GM23338 (cell line): ENCODE results near the gene ACOT8. TPM values are rescaled to one million over a fixed set of nuclear protein-coding genes. Genes with fewer than 3 reads are reported as not detected.

ENCODE experiments used
- ATAC-seq: fragments of 200-7000 bp; cut with Tn5 transposase; 3 replicates; pipeline ENCODE4 v1.9.1; 2020
- DNase-seq: peaks from one replicate; pipeline ENCODE4 v3.0.0-alpha.2; 2015; ENCODE audit warnings: low spot score
- H2AFZ ChIP-seq: fragments of 200-600 bp; sonication (generic); 2 replicates; pipeline ENCODE4 v1.8.0; 2016; ENCODE audit warnings: antibody characterized with exemption, mild to moderate bottlenecking, moderate library complexity
- H3F3A ChIP-seq: fragments of 200-600 bp; sonication (generic); replicated peaks from 2 replicates; pipeline ENCODE4 v1.8.0; 2017; ENCODE audit warnings: antibody characterized with exemption, mixed run types, low read depth
- H3K27ac ChIP-seq: fragments of 200-600 bp; sonication (generic); 2 replicates; pipeline ENCODE4 v1.6.1; 2016; ENCODE audit warnings: low read depth
- H3K27me3 ChIP-seq: fragments of 200-600 bp; sonication (generic); 2 replicates; pipeline ENCODE4 v1.8.0; 2016; ENCODE audit warnings: mild to moderate bottlenecking, mixed run types, moderate library complexity; ENCODE audit not compliant: insufficient read depth
- H3K36me3 ChIP-seq: fragments of 200-600 bp; sonication (generic); 2 replicates; pipeline ENCODE4 v1.8.0; 2016; ENCODE audit warnings: mild to moderate bottlenecking; ENCODE audit not compliant: insufficient read depth
- H3K4me1 ChIP-seq: fragments of 200-600 bp; sonication (generic); 2 replicates; pipeline ENCODE4 v1.8.0; 2016; ENCODE audit warnings: mild to moderate bottlenecking, moderate library complexity; ENCODE audit not compliant: insufficient read depth
- H3K4me2 ChIP-seq: fragments of 200-600 bp; sonication (generic); 2 replicates; pipeline ENCODE4 v1.7.1; 2017; ENCODE audit warnings: mixed run types
- H3K4me3 ChIP-seq: fragments of 200-600 bp; sonication (generic); 2 replicates; pipeline ENCODE4 v1.6.1; 2016; ENCODE audit warnings: mixed run types
- H3K79me2 ChIP-seq: fragments of 200-600 bp; sonication (generic); replicated peaks from 2 replicates; pipeline ENCODE4 v1.8.0; 2017; ENCODE audit warnings: mild to moderate bottlenecking; ENCODE audit not compliant: insufficient read depth
- H3K9me2 ChIP-seq: fragments of 200-600 bp; sonication (generic); 2 replicates; pipeline ENCODE4 v1.8.0; 2017; ENCODE audit not compliant: insufficient read depth
- H4K20me1 ChIP-seq: fragments of 200-600 bp; sonication (generic); replicated peaks from 2 replicates; pipeline ENCODE4 v1.8.0; 2017; ENCODE audit warnings: mild to moderate bottlenecking; ENCODE audit not compliant: insufficient read depth
- H3K27ac Mint-ChIP-seq: 2 replicates; pipeline ENCODE4 v1.8.0; 2020; ENCODE audit warnings: inconsistent platforms, mild to moderate bottlenecking, moderate library complexity, mixed read lengths
- H3K27me3 Mint-ChIP-seq: 3 replicates; pipeline ENCODE4 v1.8.0; 2022; ENCODE audit warnings: low read depth, mild to moderate bottlenecking, moderate library complexity, mixed read lengths, inconsistent platforms; ENCODE audit not compliant: insufficient read depth, poor library complexity
- H3K36me3 Mint-ChIP-seq: 3 replicates; pipeline ENCODE4 v1.8.0; 2021; ENCODE audit warnings: low read depth, mild to moderate bottlenecking, inconsistent platforms, moderate library complexity, mixed read lengths
- H3K4me1 Mint-ChIP-seq: 3 replicates; pipeline ENCODE4 v1.8.0; 2020; ENCODE audit warnings: mild to moderate bottlenecking, inconsistent platforms, mixed read lengths
- H3K4me3 Mint-ChIP-seq: 3 replicates; pipeline ENCODE4 v1.8.0; 2021; ENCODE audit warnings: moderate library complexity, mild to moderate bottlenecking, inconsistent platforms, mixed read lengths
- H3K9me3 Mint-ChIP-seq: 3 replicates; pipeline ENCODE4 v1.8.0; 2020; ENCODE audit warnings: moderate library complexity, mild to moderate bottlenecking, inconsistent platforms, mixed read lengths
- CREB1 ChIP-seq: fragments of 250-450 bp; sonication (Bioruptor Pico); IDR thresholded peaks from 2 replicates; pipeline ENCODE4 v1.5.0; 2020; ENCODE audit warnings: low read depth, mild to moderate bottlenecking, moderate library complexity
- EZH2 ChIP-seq: fragments of 200-600 bp; sonication (generic); IDR thresholded peaks from one replicate; pipeline ENCODE4 v1.8.0; 2017; ENCODE audit warnings: antibody characterized with exemption, mild to moderate bottlenecking, low read depth; ENCODE audit not compliant: unreplicated experiment
- EZH2phosphoT487 ChIP-seq: fragments of 200-600 bp; sonication (generic); IDR thresholded peaks from one replicate; pipeline ENCODE4 v1.8.1; 2018; ENCODE audit warnings: antibody characterized with exemption; ENCODE audit not compliant: unreplicated experiment
- JUNB ChIP-seq: IDR thresholded peaks from one replicate; pipeline ENCODE4 v1.6.1; 2016; ENCODE audit warnings: antibody characterized with exemption; ENCODE audit not compliant: unreplicated experiment
- NANOG ChIP-seq: IDR thresholded peaks from 2 replicates; pipeline ENCODE4 v1.6.1; 2016; ENCODE audit warnings: antibody characterized with exemption, borderline replicate concordance
- POLR2AphosphoS5 ChIP-seq: IDR thresholded peaks from 2 replicates; pipeline ENCODE4 v1.6.1; 2016; ENCODE audit warnings: antibody characterized with exemption, low read depth
- STAT1 ChIP-seq: IDR thresholded peaks from one replicate; pipeline ENCODE4 v1.6.1; 2016; ENCODE audit warnings: antibody characterized with exemption; ENCODE audit not compliant: unreplicated experiment
- ZNF114 ChIP-seq: fragments of 250-450 bp; sonication (Bioruptor Pico); IDR thresholded peaks from 2 replicates; pipeline ENCODE4 v1.5.0; 2020; ENCODE audit warnings: mild to moderate bottlenecking, moderate library complexity
- ZNF331 ChIP-seq: fragments of 250-450 bp; sonication (Bioruptor Pico); IDR thresholded peaks from 2 replicates; pipeline ENCODE4 v1.5.0; 2020; ENCODE audit warnings: low read depth, mild to moderate bottlenecking, moderate library complexity
- polyA plus RNA-seq: library from polyadenylated mRNA; unstranded; fragments of >200 nt; fragmentation: Nextera tagmentation; extraction: Ambion mirVana; gene quantifications from 2 replicates; pipeline ENCODE4 v1.2.1, GENCODE V29; 2016
- total RNA-seq: library from RNA; depleted of rRNA; stranded (reverse); fragments of >200 nt; shearing (Covaris generic); gene quantifications from 2 replicates; pipeline ENCODE4 v1.2.3, GENCODE V29; 2014
- TF ChIP-seq, protein P1 (sequence below): IDR thresholded peaks from one replicate; pipeline ENCODE4 v1.6.1; 2018; ENCODE audit warnings: antibody characterized with exemption; ENCODE audit not compliant: unreplicated experiment
- TF ChIP-seq, protein P2 (sequence below), 2 experiments: fragments of 200-600 bp in 1 of 2; sonication (generic) in 1 of 2; conservative IDR thresholded peaks; 2 replicates each; pipeline versions ENCODE4 v1.5.1 to v1.6.1; 2016 to 2017; ENCODE audit warnings: antibody characterized with exemption in 2 of 2, low read depth in 2 of 2, mild to moderate bottlenecking in 2 of 2, moderate library complexity in 1 of 2
- TF ChIP-seq, protein P3 (sequence below): IDR thresholded peaks from 2 replicates; pipeline ENCODE4 v1.6.1; 2016; ENCODE audit warnings: antibody characterized with exemption
- TF ChIP-seq, protein P4 (sequence below): fragments of 250-450 bp; sonication (Bioruptor Pico); IDR thresholded peaks from 2 replicates; pipeline ENCODE4 v1.5.0; 2020; ENCODE audit warnings: mild to moderate bottlenecking, moderate library complexity

Gene ACOT8
- total and polyA plus RNA-seq, 2 experiments from 2014 or later, result 42.0 to 75.2 TPM

DNA sequence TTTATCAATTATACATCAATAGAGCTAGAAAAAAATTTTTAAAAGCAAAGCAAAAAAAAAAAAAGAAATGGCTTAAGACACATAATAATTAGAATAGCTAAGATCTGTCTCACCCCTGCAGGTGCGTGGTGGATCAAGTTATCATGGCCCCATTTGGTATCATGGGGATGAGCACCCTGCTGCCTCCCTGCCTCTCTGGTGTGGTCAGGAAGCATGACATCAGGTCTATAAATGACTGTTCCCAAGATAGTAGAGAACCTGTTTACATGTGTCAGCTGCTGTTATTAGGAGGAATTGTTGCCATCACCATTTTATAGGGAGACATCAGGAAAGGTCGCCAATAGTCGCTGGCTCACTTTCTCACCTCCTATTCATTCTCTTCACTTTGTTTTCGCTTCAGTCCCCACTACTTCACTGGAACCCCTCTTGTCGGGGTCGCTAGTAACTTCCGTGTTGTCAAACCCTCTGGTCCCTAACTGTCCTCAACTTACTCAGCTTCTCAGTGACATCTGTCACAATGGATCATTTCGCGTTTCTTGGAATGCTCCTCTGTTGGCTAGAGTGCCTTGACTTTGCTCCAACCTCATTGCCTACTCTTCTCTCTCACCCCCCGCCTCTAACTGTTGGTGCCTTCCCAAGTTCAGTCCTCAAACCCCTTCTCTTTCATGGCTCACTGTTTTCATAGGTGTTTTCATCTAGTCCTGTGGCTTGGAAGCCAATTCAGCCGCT lies 60.7 kb downstream of the ACOT8 start:
- Mint-ChIP-seq H3K27ac (no peak overlapping the region), H3K4me3 (no peak overlapping the region), H3K27me3 (peaks cover 5% of the 10 kb centered on the region), H3K36me3 (peaks cover 43% of the 10 kb centered on the region), H3K4me1 (peaks cover 11% of the 10 kb centered on the region), H3K9me3 (no peaks in the 10 kb centered on the region)
- Histone ChIP-seq H3K27ac (no peak overlapping the region), H3F3A (peaks cover 7% of the 10 kb centered on the region), H2AFZ (no peak overlapping the region), H3K4me2 (no peak overlapping the region), H3K9me2 (no peaks in the 10 kb centered on the region), H3K4me1 (peaks cover 12% of the 10 kb centered on the region; the same call in 1 of the 2 replicates), H4K20me1 (no peaks in the 10 kb centered on the region; the same call in 1 of the 2 replicates), H3K36me3 (peaks cover 18% of the 10 kb centered on the region), H3K79me2 (0 out of 2 replicates have a peak, but pooled peaks cover 12% of the 10 kb centered on the region), H3K4me3 (no peak overlapping the region), H3K27me3 (no peaks in the 10 kb centered on the region)
- DNase-seq, result no peak
- ATAC-seq, result no peak
- no peak for TF ChIP-seq POLR2AphosphoS5
- no peak for TF ChIP-seq ZNF114
- TF ChIP-seq, protein P1, sequence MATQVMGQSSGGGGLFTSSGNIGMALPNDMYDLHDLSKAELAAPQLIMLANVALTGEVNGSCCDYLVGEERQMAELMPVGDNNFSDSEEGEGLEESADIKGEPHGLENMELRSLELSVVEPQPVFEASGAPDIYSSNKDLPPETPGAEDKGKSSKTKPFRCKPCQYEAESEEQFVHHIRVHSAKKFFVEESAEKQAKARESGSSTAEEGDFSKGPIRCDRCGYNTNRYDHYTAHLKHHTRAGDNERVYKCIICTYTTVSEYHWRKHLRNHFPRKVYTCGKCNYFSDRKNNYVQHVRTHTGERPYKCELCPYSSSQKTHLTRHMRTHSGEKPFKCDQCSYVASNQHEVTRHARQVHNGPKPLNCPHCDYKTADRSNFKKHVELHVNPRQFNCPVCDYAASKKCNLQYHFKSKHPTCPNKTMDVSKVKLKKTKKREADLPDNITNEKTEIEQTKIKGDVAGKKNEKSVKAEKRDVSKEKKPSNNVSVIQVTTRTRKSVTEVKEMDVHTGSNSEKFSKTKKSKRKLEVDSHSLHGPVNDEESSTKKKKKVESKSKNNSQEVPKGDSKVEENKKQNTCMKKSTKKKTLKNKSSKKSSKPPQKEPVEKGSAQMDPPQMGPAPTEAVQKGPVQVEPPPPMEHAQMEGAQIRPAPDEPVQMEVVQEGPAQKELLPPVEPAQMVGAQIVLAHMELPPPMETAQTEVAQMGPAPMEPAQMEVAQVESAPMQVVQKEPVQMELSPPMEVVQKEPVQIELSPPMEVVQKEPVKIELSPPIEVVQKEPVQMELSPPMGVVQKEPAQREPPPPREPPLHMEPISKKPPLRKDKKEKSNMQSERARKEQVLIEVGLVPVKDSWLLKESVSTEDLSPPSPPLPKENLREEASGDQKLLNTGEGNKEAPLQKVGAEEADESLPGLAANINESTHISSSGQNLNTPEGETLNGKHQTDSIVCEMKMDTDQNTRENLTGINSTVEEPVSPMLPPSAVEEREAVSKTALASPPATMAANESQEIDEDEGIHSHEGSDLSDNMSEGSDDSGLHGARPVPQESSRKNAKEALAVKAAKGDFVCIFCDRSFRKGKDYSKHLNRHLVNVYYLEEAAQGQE, result no peak
- no peak for TF ChIP-seq NANOG
- TF ChIP-seq, protein P2, sequence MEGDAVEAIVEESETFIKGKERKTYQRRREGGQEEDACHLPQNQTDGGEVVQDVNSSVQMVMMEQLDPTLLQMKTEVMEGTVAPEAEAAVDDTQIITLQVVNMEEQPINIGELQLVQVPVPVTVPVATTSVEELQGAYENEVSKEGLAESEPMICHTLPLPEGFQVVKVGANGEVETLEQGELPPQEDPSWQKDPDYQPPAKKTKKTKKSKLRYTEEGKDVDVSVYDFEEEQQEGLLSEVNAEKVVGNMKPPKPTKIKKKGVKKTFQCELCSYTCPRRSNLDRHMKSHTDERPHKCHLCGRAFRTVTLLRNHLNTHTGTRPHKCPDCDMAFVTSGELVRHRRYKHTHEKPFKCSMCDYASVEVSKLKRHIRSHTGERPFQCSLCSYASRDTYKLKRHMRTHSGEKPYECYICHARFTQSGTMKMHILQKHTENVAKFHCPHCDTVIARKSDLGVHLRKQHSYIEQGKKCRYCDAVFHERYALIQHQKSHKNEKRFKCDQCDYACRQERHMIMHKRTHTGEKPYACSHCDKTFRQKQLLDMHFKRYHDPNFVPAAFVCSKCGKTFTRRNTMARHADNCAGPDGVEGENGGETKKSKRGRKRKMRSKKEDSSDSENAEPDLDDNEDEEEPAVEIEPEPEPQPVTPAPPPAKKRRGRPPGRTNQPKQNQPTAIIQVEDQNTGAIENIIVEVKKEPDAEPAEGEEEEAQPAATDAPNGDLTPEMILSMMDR (conservative IDR thresholded peaks at IDR 0.05; ENCODE audit: low read depth in 2 of 2), result no peak
- no peak for TF ChIP-seq ZNF331 (CRISPR knock-in tag)
- TF ChIP-seq JUNB, result no peak
- TF ChIP-seq, protein P3, sequence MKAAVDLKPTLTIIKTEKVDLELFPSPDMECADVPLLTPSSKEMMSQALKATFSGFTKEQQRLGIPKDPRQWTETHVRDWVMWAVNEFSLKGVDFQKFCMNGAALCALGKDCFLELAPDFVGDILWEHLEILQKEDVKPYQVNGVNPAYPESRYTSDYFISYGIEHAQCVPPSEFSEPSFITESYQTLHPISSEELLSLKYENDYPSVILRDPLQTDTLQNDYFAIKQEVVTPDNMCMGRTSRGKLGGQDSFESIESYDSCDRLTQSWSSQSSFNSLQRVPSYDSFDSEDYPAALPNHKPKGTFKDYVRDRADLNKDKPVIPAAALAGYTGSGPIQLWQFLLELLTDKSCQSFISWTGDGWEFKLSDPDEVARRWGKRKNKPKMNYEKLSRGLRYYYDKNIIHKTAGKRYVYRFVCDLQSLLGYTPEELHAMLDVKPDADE, result no peak
- no peak for TF ChIP-seq STAT1
- no peak for TF ChIP-seq EZH2
- TF ChIP-seq, protein P4, sequence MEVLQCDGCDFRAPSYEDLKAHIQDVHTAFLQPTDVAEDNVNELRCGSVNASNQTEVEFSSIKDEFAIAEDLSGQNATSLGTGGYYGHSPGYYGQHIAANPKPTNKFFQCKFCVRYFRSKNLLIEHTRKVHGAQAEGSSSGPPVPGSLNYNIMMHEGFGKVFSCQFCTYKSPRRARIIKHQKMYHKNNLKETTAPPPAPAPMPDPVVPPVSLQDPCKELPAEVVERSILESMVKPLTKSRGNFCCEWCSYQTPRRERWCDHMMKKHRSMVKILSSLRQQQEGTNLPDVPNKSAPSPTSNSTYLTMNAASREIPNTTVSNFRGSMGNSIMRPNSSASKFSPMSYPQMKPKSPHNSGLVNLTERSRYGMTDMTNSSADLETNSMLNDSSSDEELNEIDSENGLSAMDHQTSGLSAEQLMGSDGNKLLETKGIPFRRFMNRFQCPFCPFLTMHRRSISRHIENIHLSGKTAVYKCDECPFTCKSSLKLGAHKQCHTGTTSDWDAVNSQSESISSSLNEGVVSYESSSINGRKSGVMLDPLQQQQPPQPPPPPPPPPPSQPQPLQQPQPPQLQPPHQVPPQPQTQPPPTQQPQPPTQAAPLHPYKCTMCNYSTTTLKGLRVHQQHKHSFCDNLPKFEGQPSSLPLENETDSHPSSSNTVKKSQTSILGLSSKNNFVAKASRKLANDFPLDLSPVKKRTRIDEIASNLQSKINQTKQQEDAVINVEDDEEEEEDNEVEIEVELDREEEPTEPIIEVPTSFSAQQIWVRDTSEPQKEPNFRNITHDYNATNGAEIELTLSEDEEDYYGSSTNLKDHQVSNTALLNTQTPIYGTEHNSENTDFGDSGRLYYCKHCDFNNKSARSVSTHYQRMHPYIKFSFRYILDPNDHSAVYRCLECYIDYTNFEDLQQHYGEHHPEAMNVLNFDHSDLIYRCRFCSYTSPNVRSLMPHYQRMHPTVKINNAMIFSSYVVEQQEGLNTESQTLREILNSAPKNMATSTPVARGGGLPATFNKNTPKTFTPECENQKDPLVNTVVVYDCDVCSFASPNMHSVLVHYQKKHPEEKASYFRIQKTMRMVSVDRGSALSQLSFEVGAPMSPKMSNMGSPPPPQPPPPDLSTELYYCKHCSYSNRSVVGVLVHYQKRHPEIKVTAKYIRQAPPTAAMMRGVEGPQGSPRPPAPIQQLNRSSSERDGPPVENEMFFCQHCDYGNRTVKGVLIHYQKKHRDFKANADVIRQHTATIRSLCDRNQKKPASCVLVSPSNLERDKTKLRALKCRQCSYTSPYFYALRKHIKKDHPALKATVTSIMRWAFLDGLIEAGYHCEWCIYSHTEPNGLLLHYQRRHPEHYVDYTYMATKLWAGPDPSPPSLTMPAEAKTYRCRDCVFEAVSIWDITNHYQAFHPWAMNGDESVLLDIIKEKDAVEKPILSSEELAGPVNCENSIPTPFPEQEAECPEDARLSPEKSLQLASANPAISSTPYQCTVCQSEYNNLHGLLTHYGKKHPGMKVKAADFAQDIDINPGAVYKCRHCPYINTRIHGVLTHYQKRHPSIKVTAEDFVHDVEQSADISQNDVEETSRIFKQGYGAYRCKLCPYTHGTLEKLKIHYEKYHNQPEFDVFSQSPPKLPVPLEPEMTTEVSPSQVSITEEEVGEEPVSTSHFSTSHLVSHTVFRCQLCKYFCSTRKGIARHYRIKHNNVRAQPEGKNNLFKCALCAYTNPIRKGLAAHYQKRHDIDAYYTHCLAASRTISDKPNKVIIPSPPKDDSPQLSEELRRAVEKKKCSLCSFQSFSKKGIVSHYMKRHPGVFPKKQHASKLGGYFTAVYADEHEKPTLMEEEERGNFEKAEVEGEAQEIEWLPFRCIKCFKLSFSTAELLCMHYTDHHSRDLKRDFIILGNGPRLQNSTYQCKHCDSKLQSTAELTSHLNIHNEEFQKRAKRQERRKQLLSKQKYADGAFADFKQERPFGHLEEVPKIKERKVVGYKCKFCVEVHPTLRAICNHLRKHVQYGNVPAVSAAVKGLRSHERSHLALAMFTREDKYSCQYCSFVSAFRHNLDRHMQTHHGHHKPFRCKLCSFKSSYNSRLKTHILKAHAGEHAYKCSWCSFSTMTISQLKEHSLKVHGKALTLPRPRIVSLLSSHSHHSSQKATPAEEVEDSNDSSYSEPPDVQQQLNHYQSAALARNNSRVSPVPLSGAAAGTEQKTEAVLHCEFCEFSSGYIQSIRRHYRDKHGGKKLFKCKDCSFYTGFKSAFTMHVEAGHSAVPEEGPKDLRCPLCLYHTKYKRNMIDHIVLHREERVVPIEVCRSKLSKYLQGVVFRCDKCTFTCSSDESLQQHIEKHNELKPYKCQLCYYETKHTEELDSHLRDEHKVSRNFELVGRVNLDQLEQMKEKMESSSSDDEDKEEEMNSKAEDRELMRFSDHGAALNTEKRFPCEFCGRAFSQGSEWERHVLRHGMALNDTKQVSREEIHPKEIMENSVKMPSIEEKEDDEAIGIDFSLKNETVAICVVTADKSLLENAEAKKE (CRISPR knock-in tag), result no peak
- TF ChIP-seq CREB1, result no peak
- TF ChIP-seq EZH2phosphoT487, result no peak
